ENCODE data around the gene CSK.

GRCh38 chr15:74812533-74812932 is 30.7 kb downstream of the CSK start, which contains the start of gene LMAN1L:
- no peak for TF ChIP-seq CTCF (IDR thresholded peaks at IDR 0.05)
- no peak for TF ChIP-seq POLR2A (IDR thresholded peaks at IDR 0.05)
